ENCODE measurements around the gene FBLN2.

FBLN2 gene

DNA sequence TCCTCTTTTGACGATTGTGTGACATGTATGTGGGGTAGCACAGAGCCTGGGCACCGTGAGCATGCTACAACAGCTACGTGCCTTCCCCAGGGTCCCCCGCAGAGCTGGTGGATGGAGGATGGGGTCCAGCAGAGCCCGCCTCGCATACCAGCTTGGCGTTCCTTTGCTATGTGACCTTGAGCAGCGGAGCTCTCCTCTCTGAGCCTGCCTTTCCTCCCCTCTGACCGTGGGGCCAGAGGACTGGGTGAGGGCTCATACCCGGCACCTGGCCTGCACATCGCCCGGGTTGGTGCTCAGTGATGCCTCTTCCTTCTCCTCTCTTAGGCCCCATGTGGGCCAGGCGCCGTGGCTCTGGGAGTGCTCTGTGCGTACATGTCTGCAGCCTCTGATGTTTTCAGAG is 73.4 kb downstream of the FBLN2 start:
- Histone ChIP-seq H2BK5ac (ENCODE audit: low read depth, low read length, poor library complexity, severe bottlenecking) (no peak overlapping the region), H3K4ac (ENCODE audit: low read depth in 1 of 2, low read length in 2 of 2) (no peak overlapping the region), H3K27me3 (ENCODE audit: control insufficient read depth in 1 of 2, insufficient read depth in 1 of 2, low read length in 2 of 2) (no peaks in the 10 kb centered on the region), H4K8ac (ENCODE audit: low read length) (no peak overlapping the region), H3K36me3 (ENCODE audit: control insufficient read depth in 1 of 2, insufficient read depth in 2 of 2, low read depth in 1 of 2, low read length in 2 of 2) (peaks cover 0 to 94% of the 10 kb centered on the region in 2 experiments), H4K91ac (ENCODE audit: low read length) (no peak overlapping the region), H2AK5ac (ENCODE audit: low read length, severe bottlenecking) (no peak overlapping the region), H2AFZ (ENCODE audit: low read depth, low read length) (no peak overlapping the region), H3K9ac (ENCODE audit: low read length) (no peak overlapping the region), H3K14ac (ENCODE audit: low read length in 2 of 2) (no peak overlapping the region), H3K27ac (ENCODE audit: low read length, poor library complexity, severe bottlenecking) (no peak overlapping the region), H3K18ac (ENCODE audit: low read depth in 1 of 2, low read length in 2 of 2) (no peak overlapping the region), H3K4me3 (ENCODE audit: insufficient read depth in 1 of 2, low read depth in 1 of 2, low read length in 2 of 2) (no peak overlapping the region), H2BK15ac (ENCODE audit: low read depth, poor library complexity, severe bottlenecking) (no peak overlapping the region), H3K9me3 (ENCODE audit: control insufficient read depth, low read length) (no peaks in the 10 kb centered on the region), H3K23ac (ENCODE audit: low read length in 2 of 2) (no peak overlapping the region), H3K4me2 (ENCODE audit: low read length, poor library complexity, severe bottlenecking) (no peak overlapping the region), H2BK120ac (ENCODE audit: low read depth, low read length) (no peak overlapping the region), H3K79me1 (replicated peaks; ENCODE audit: low read length, poor library complexity, severe bottlenecking) (no peaks in the 10 kb centered on the region), H2BK12ac (ENCODE audit: low read length in 2 of 2) (no peak overlapping the region), H3K4me1 (ENCODE audit: control insufficient read depth, insufficient read depth, low read depth, low read length) (peaks cover 12% of the 10 kb centered on the region)
- DNase-seq: no peak
- 92% methylated on average over 15 of the region's 15 CpGs for WGBS

- Histone ChIP-seq H3K14ac (ENCODE audit: low read length in 2 of 2) (no peak overlapping the region), H3K23ac (ENCODE audit: low read length in 2 of 2) (no peak overlapping the region), H2AFZ (ENCODE audit: low read depth, low read length) (no peak overlapping the region), H2BK5ac (ENCODE audit: low read depth, low read length, poor library complexity, severe bottlenecking) (no peak overlapping the region), H3K4me1 (ENCODE audit: control insufficient read depth, insufficient read depth, low read depth, low read length) (peaks cover 12% of the 10 kb centered on the region), H3K4me2 (ENCODE audit: low read length, poor library complexity, severe bottlenecking) (no peak overlapping the region), H3K27ac (ENCODE audit: low read length, poor library complexity, severe bottlenecking) (no peak overlapping the region), H2BK120ac (ENCODE audit: low read depth, low read length) (no peak overlapping the region), H3K9me3 (ENCODE audit: control insufficient read depth, low read length) (no peaks in the 10 kb centered on the region), H3K18ac (ENCODE audit: low read depth in 1 of 2, low read length in 2 of 2) (no peak overlapping the region), H3K27me3 (ENCODE audit: control insufficient read depth in 1 of 2, insufficient read depth in 1 of 2, low read length in 2 of 2) (no peaks in the 10 kb centered on the region), H4K91ac (ENCODE audit: low read length) (no peak overlapping the region), H2AK5ac (ENCODE audit: low read length, severe bottlenecking) (no peak overlapping the region), H2BK15ac (ENCODE audit: low read depth, poor library complexity, severe bottlenecking) (no peak overlapping the region), H3K79me1 (replicated peaks; ENCODE audit: low read length, poor library complexity, severe bottlenecking) (no peaks in the 10 kb centered on the region), H2BK12ac (ENCODE audit: low read length in 2 of 2) (no peak overlapping the region), H3K36me3 (ENCODE audit: control insufficient read depth in 1 of 2, insufficient read depth in 2 of 2, low read depth in 1 of 2, low read length in 2 of 2) (peaks cover 0 to 96% of the 10 kb centered on the region in 2 experiments), H3K4ac (ENCODE audit: low read depth in 1 of 2, low read length in 2 of 2) (no peak overlapping the region), H3K9ac (ENCODE audit: low read length) (no peak overlapping the region), H4K8ac (ENCODE audit: low read length) (no peak overlapping the region), H3K4me3 (ENCODE audit: insufficient read depth in 1 of 2, low read depth in 1 of 2, low read length in 2 of 2) (no peak overlapping the region)
- DNase-seq: no peak
- 73% methylated on average over 21 of the region's 21 CpGs for WGBS
Observed at GRCh38 chr3:13623101-13623654, 74.3 kb downstream of the FBLN2 start.

DNA sequence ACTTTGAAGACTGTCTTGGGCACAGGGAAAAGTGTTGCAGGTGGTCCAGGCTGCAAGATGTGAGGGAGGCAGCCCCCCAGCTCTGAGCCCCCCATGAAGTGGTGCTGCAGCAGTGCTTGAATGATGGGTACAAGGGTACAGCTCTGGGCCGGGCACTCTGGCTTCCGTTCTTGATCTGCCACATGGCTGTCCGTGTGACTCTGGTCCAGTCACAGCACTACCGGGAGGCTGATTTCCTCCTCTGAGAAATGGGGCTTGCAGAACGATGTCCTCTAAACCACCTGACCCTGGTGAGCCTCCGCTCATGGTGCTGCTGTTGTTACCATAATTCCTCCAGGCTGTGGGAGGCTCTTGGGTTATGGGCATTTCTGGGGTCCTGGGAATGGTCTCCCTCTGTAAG is 75.1 kb downstream of the FBLN2 start:
- H3K27ac ChIP-seq (ENCODE audit: low read length, poor library complexity, severe bottlenecking): no peak overlapping the region
- no peak overlapping the region for H2BK120ac ChIP-seq (ENCODE audit: low read depth, low read length)
- H3K23ac ChIP-seq (ENCODE audit: low read length in 2 of 2): no peak overlapping the region
- WGBS: 78% methylated on average over 6 of the region's 6 CpGs
- H3K4me3 ChIP-seq (ENCODE audit: insufficient read depth in 1 of 2, low read depth in 1 of 2, low read length in 2 of 2): no peak overlapping the region
- H4K8ac ChIP-seq (ENCODE audit: low read length): no peak overlapping the region
- H3K4ac ChIP-seq (ENCODE audit: low read depth in 1 of 2, low read length in 2 of 2): no peak overlapping the region
- H3K14ac ChIP-seq (ENCODE audit: low read length in 2 of 2): no peak overlapping the region
- H3K9ac ChIP-seq (ENCODE audit: low read length): no peak overlapping the region
- no peak overlapping the region for H2BK15ac ChIP-seq (ENCODE audit: low read depth, poor library complexity, severe bottlenecking)
- no peaks in the 10 kb centered on the region for H3K27me3 ChIP-seq (ENCODE audit: control insufficient read depth in 1 of 2, insufficient read depth in 1 of 2, low read length in 2 of 2)
- DNase-seq: no peak
- peaks cover 12% of the 10 kb centered on the region for H3K4me1 ChIP-seq (ENCODE audit: control insufficient read depth, insufficient read depth, low read depth, low read length)
- no peak overlapping the region for H2BK5ac ChIP-seq (ENCODE audit: low read depth, low read length, poor library complexity, severe bottlenecking)
- peaks cover 0 to 96% of the 10 kb centered on the region in 2 experiments for H3K36me3 ChIP-seq (ENCODE audit: control insufficient read depth in 1 of 2, insufficient read depth in 2 of 2, low read depth in 1 of 2, low read length in 2 of 2)
- H2BK12ac ChIP-seq (ENCODE audit: low read length in 2 of 2): no peak overlapping the region
- H3K4me2 ChIP-seq (ENCODE audit: low read length, poor library complexity, severe bottlenecking): no peak overlapping the region
- H3K79me1 ChIP-seq (replicated peaks; ENCODE audit: low read length, poor library complexity, severe bottlenecking): no peaks in the 10 kb centered on the region
- H4K91ac ChIP-seq (ENCODE audit: low read length): no peak overlapping the region
- no peaks in the 10 kb centered on the region for H3K9me3 ChIP-seq (ENCODE audit: control insufficient read depth, low read length)
- H3K18ac ChIP-seq (ENCODE audit: low read depth in 1 of 2, low read length in 2 of 2): no peak overlapping the region
- no peak overlapping the region for H2AK5ac ChIP-seq (ENCODE audit: low read length, severe bottlenecking)
- no peak overlapping the region for H2AFZ ChIP-seq (ENCODE audit: low read depth, low read length)

DNA sequence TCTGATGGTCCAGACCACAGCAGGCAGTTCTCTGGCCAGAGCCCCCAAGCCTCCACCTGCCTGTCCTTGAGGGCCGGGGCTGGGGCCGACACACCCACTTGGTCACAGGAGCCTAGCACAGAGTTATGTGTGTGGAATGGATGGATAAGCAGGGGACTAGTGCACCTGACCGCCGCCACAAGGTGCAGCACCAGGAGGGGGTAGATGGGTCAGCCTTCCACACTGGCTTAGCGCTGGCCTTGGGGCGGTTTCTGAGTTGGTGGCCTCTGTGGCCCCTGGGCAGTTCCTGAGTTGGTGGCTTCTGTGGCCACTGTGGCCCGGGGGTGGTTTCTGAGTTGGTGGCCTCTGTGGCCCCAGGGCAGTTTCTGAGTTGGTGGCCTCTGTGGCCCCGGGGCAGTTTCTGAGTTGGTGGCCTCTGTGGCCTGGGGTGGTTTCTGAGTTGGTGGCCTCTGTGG is 75.8 kb downstream of the FBLN2 start:
- Histone ChIP-seq H3K9me3 (ENCODE audit: control insufficient read depth, low read length) (no peaks in the 10 kb centered on the region), H3K18ac (ENCODE audit: low read depth in 1 of 2, low read length in 2 of 2) (no peak overlapping the region), H2AK5ac (ENCODE audit: low read length, severe bottlenecking) (no peak overlapping the region), H3K14ac (ENCODE audit: low read length in 2 of 2) (no peak overlapping the region), H3K4me1 (ENCODE audit: control insufficient read depth, insufficient read depth, low read depth, low read length) (peaks cover 12% of the 10 kb centered on the region), H3K4me3 (ENCODE audit: insufficient read depth in 1 of 2, low read depth in 1 of 2, low read length in 2 of 2) (no peak overlapping the region), H3K27me3 (ENCODE audit: control insufficient read depth in 1 of 2, insufficient read depth in 1 of 2, low read length in 2 of 2) (no peaks in the 10 kb centered on the region), H3K4ac (ENCODE audit: low read depth in 1 of 2, low read length in 2 of 2) (no peak overlapping the region), H2BK5ac (ENCODE audit: low read depth, low read length, poor library complexity, severe bottlenecking) (no peak overlapping the region), H3K9ac (ENCODE audit: low read length) (no peak overlapping the region), H3K27ac (ENCODE audit: low read length, poor library complexity, severe bottlenecking) (no peak overlapping the region), H2BK15ac (ENCODE audit: low read depth, poor library complexity, severe bottlenecking) (no peak overlapping the region), H3K4me2 (ENCODE audit: low read length, poor library complexity, severe bottlenecking) (no peak overlapping the region), H3K36me3 (ENCODE audit: control insufficient read depth in 1 of 2, insufficient read depth in 2 of 2, low read depth in 1 of 2, low read length in 2 of 2) (peaks cover 0 to 96% of the 10 kb centered on the region in 2 experiments), H2BK120ac (ENCODE audit: low read depth, low read length) (no peak overlapping the region), H3K23ac (ENCODE audit: low read length in 2 of 2) (no peak overlapping the region), H2AFZ (ENCODE audit: low read depth, low read length) (no peak overlapping the region), H4K91ac (ENCODE audit: low read length) (no peak overlapping the region), H3K79me1 (replicated peaks; ENCODE audit: low read length, poor library complexity, severe bottlenecking) (no peaks in the 10 kb centered on the region), H4K8ac (ENCODE audit: low read length) (no peak overlapping the region), H2BK12ac (ENCODE audit: low read length in 2 of 2) (no peak overlapping the region)
- no peak for DNase-seq
- 91% methylated on average over 7 of the region's 8 CpGs for WGBS

Data from mesenchymal stem cell (in vitro differentiated cells and primary cell).